Measurements from ENCODE around the gene JMY. TPM values are rescaled to one million over a fixed set of nuclear protein-coding genes. Genes with fewer than 3 reads are reported as not detected.

Gene JMY
- total RNA-seq, 1 donor from 2014 or later, result 19.5 TPM

GRCh38 chr5:79285285-79285684, 49.4 kb downstream of the JMY start:
- no peak for TF ChIP-seq CTCF (IDR thresholded peaks at IDR 0.05)
- Mint-ChIP-seq H3K4me3 (ENCODE audit: unreplicated experiment) (no peak overlapping the region), H3K9me3 (ENCODE audit: unreplicated experiment) (no peaks in the 10 kb centered on the region), H3K27me3 (ENCODE audit: unreplicated experiment) (no peaks in the 10 kb centered on the region), H3K4me1 (ENCODE audit: unreplicated experiment) (no peaks in the 10 kb centered on the region), H3K27ac (ENCODE audit: unreplicated experiment) (no peak overlapping the region), H3K36me3 (ENCODE audit: unreplicated experiment) (peaks cover 12% of the 10 kb centered on the region)
- no peak for DNase-seq (ENCODE audit: extremely low spot score, unreplicated experiment)

- Mint-ChIP-seq H3K4me3 (ENCODE audit: unreplicated experiment) (no peak overlapping the region), H3K9me3 (ENCODE audit: unreplicated experiment) (no peaks in the 10 kb centered on the region), H3K4me1 (ENCODE audit: unreplicated experiment) (no peaks in the 10 kb centered on the region), H3K27ac (ENCODE audit: unreplicated experiment) (no peak overlapping the region), H3K36me3 (ENCODE audit: unreplicated experiment) (peaks cover 13% of the 10 kb centered on the region), H3K27me3 (ENCODE audit: unreplicated experiment) (no peaks in the 10 kb centered on the region)
- TF ChIP-seq CTCF (IDR thresholded peaks at IDR 0.05), result no peak
- DNase-seq (ENCODE audit: extremely low spot score, unreplicated experiment), result no peak
Observed at GRCh38 chr5:79285833-79286232, 49.9 kb downstream of the JMY start.

- no peaks in the 10 kb centered on the region for H3K4me1 Mint-ChIP-seq (ENCODE audit: unreplicated experiment)
- no peak overlapping the region for H3K27ac Mint-ChIP-seq (ENCODE audit: unreplicated experiment)
- no peak for TF ChIP-seq CTCF (IDR thresholded peaks at IDR 0.05)
- H3K27me3 Mint-ChIP-seq (ENCODE audit: unreplicated experiment), result no peaks in the 10 kb centered on the region
- no peak overlapping the region for H3K4me3 Mint-ChIP-seq (ENCODE audit: unreplicated experiment)
- H3K36me3 Mint-ChIP-seq (ENCODE audit: unreplicated experiment), result peaks cover 13% of the 10 kb centered on the region
- H3K9me3 Mint-ChIP-seq (ENCODE audit: unreplicated experiment), result no peaks in the 10 kb centered on the region
- no peak for DNase-seq (ENCODE audit: extremely low spot score, unreplicated experiment)
Observed at GRCh38 chr5:79287380-79287779, 51.4 kb downstream of the JMY start.

- peaks cover 10% of the 10 kb centered on the region for H3K36me3 Mint-ChIP-seq (ENCODE audit: unreplicated experiment)
Observed at GRCh38 chr5:79287907-79288306, 52.0 kb downstream of the JMY start.

GRCh38 chr5:79295029-79295428, 59.1 kb downstream of the JMY start:
- DNase-seq (ENCODE audit: extremely low spot score, unreplicated experiment), result no peak
- no peak for TF ChIP-seq CTCF (IDR thresholded peaks at IDR 0.05)
- Mint-ChIP-seq H3K4me3 (ENCODE audit: unreplicated experiment) (no peak overlapping the region), H3K27me3 (ENCODE audit: unreplicated experiment) (no peaks in the 10 kb centered on the region), H3K27ac (ENCODE audit: unreplicated experiment) (no peak overlapping the region), H3K9me3 (ENCODE audit: unreplicated experiment) (no peaks in the 10 kb centered on the region), H3K36me3 (ENCODE audit: unreplicated experiment) (peaks cover 20% of the 10 kb centered on the region), H3K4me1 (ENCODE audit: unreplicated experiment) (no peaks in the 10 kb centered on the region)

More at GRCh38 chr5:79287907-79288306, 52.0 kb downstream of the JMY start:
- H3K27ac Mint-ChIP-seq (ENCODE audit: unreplicated experiment), result no peak overlapping the region
- no peaks in the 10 kb centered on the region for H3K4me1 Mint-ChIP-seq (ENCODE audit: unreplicated experiment)
- no peaks in the 10 kb centered on the region for H3K9me3 Mint-ChIP-seq (ENCODE audit: unreplicated experiment)
- no peak overlapping the region for H3K4me3 Mint-ChIP-seq (ENCODE audit: unreplicated experiment)
- TF ChIP-seq CTCF (IDR thresholded peaks at IDR 0.05), result no peak
- H3K27me3 Mint-ChIP-seq (ENCODE audit: unreplicated experiment), result no peaks in the 10 kb centered on the region
- DNase-seq (ENCODE audit: extremely low spot score, unreplicated experiment), result no peak
